T47D (cell line): ENCODE data around the gene MOCS2.
"Not testable (repeated sequence)": the region's sequence is repeated elsewhere in the genome, so short reads cannot be mapped to it uniquely, and the experiment has no call there.

Experiments used
- DNase-seq, 2 experiments: peaks; one replicate each; pipeline versions ENCODE4 v3.0.0 to v3.0.0-alpha.2; 2011 to 2012; ENCODE audit warnings: low read depth in 1 of 2, low spot score in 1 of 2
- JUND ChIP-seq: IDR thresholded peaks from 2 replicates; pipeline ENCODE4 v1.6.1; 2012; ENCODE audit warnings: low read depth
- in situ Hi-C: cut with HindIII; loops from 2 replicates; pipeline ENCODE4 v1.10.0; 2016; ENCODE audit warnings: low sequenced_read_pairs, low pct_unique_long_range_greater_than_20kb

MOCS2 gene

DNA sequence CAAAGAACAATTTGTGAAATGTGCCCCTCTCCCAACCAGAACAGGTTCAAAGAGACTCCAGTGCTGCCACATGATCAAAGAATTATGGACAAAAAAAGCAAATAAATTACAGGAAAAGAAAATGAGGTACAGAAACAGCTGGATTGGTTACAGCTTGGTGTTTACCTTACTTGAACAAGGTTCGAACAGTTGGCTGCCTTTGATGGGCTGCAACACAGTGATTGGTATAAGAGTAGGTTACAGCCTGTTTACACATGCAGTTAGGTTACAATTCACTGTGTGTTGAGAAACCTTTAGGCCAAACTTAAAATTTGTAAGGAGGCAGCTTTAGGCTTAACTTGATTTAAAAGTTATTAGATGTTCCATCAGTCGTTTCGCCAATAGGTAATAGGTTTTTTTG is 3.4 kb upstream of the MOCS2 start:
- DNase-seq: no peak
- in situ Hi-C loops: no loop called here
- TF ChIP-seq JUND: no peak

DNA sequence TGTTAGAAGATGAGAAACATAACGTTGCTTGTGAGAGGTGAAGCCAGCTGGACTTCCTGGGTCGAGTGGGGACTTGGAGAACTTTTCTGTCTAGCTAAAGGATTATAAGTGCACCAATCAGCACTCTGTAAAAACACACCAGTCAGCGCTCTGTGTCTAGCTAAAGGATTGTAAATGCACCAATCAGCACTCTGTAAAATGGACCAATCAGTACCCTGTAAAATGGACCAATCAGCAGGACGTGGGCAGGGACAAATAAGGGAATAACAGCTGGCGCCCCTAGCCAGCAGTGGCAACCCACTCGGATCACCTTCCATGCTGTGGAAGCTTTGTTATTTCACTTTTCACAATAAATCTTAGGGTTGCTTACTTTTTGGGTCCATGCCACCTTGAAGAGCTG is 2.8 kb upstream of the MOCS2 start:
- in situ Hi-C loops, DNase-seq: not testable (repeated sequence)

DNA sequence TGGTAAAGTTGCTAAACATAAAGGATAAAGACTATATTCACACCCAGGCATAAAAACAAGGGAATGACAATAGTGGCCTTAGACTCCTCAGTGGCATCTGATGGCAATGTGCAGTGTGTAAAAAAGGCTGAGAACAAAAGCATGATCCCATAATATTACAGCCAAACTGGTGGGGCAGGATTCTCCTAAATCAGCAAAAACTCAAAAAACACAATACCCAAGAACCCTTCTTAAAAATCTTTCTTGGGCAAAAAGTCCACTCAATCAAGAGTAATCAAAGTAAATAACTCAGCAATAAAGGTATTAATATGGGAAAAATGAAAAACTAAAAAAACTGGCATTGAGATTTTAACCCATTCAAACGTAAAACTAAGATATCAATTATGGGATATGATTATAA is 1.6 kb upstream of the MOCS2 start:
- in situ Hi-C loops: no loop called here
- TF ChIP-seq JUND: no peak
- DNase-seq: no peak

DNA sequence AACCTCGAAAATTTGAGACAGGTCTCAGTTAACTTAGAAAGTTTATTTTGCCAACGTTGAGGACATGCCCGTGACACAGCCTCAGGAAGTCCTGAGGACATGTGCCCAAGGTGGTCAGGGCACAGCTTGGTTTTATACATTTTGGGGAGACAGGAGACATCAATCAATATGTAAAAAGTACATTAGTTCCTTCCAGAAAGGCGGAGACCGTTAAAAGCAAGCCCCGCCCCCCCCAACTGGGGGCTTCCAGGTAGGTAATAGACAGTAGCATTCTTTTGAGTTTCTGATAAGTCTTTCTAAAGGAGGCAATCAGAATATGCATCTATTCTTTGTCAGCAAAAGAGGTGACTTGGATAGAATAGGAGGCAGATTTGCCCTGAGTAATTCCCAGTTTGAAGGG is 599 bp upstream of the MOCS2 start:
- TF ChIP-seq JUND: no peak
- in situ Hi-C loops: no loop called here
- no peak for DNase-seq

DNA sequence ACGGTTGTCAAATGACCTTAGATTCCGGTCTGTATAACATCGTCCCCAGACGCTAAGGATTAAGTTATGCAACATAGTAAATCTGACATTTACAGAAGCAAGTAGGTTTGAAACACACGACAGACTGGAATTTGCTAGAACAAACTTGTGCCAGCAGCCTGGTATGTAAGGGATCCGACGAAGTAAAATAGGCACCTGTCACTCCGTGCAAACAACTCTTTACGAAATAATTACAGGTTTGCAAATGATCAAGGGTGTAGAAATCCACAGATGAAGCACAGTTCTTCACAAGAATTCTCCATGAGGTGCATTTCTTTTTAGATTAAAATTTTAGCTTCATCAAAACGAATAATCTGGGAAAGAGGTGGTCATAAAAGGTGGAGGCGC is 508 bp downstream of the MOCS2 start:
- no peak for TF ChIP-seq JUND
- peak; percentile 37 to 72 for DNase-seq
- in situ Hi-C loops: no loop called here

GRCh38 chr5:53105611-53106300 is 3.8 kb downstream of the MOCS2 start:
- no peak for DNase-seq
- in situ Hi-C loops: no loop called here
- TF ChIP-seq JUND: no peak

- no peak for DNase-seq
- no peak for TF ChIP-seq JUND
- in situ Hi-C loops: no loop called here
Measured at GRCh38 chr5:53100606-53101005, 9.0 kb downstream of the MOCS2 start.

- in situ Hi-C loops: no loop called here
- no peak for DNase-seq
- TF ChIP-seq JUND: no peak
Measured at GRCh38 chr5:53099546-53099945, 10.0 kb downstream of the MOCS2 start.

- no peak for TF ChIP-seq JUND
- peak; percentile 39 to 79 for DNase-seq
- in situ Hi-C loops: no loop called here
Measured at GRCh38 chr5:53095931-53096525, 13.5 kb downstream of the MOCS2 start.

- TF ChIP-seq JUND: no peak
- in situ Hi-C loops: no loop called here
- no peak for DNase-seq
Measured at GRCh38 chr5:53095217-53095616, 14.3 kb downstream of the MOCS2 start.

DNA sequence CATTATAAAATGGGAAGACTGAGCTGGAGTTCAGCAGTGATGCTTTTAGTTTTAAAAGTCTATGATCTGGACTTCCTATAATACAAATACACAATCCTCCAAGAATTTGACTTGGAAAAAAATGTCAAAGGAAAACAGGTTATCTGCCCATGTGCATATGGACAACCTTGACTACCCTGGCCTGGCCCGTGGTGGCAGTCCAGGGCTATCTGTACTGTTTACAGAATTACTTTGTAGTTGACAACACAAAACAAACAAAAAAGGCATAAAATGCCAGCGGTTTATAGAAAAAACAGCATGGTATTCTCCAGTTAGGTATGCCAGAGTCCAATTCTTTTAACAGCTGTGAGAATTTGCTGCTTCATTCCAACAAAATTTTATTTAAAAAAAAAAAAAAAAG is 17.3 kb downstream of the MOCS2 start:
- in situ Hi-C loops: no loop called here
- no peak for DNase-seq
- no peak for TF ChIP-seq JUND

- peak in 1 of 2 experiments; percentile 13 for DNase-seq
- in situ Hi-C loops: no loop called here
- TF ChIP-seq JUND: no peak
Measured at GRCh38 chr5:53091289-53091688, 18.3 kb downstream of the MOCS2 start.

DNA sequence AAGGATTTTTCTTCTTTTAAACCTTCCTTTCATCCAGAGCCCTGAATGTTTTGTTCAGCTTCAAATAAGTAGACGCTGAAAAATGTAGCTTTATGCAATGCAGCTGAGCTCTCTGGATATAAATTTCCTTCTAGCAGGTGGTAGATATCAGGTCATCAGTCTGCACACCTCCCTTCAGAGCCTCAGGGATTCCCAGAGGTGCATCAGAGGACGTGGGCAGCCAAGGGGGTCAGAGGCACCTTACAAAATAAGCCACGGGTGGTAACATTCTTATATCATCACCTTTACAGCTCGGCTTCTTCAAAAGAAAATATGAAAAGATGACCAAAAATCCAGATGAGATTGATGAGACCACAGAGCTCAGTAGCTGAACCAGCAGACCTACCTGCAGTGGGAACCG is 19.3 kb downstream of the MOCS2 start:
- in situ Hi-C loops: no loop called here
- no peak for DNase-seq
- no peak for TF ChIP-seq JUND

DNA sequence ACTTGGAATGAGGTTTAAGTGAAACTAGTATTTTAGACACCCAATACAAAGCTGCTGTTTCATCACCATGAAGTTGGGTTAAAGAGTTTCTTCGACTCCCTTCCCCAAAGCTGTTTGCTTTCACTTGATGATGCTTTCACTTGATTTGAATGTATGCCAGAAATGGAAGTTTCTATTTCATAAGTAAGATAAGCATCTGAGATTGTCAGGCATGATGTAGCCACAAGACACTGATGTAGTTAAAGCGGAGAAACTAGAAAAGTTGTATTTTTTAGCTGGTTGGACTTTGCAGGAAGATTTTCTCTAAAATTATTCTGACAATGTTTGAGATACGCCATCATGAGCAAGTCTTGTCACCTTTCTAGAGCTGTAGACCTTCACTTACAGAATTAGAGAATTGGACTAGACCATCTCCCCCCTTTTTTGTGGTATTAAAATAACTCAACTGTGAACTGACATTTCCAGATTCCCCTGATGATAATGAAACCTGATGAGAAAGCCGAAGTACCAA is 20.0 kb downstream of the MOCS2 start:
- in situ Hi-C loops: no loop called here
- no peak for TF ChIP-seq JUND
- DNase-seq: peak in 1 of 2 experiments; percentile 25
